Epithelial cell of esophagus (primary cell): ENCODE data around the gene KLHL29.

Source experiments
- DNase-seq: peaks from one replicate; pipeline ENCODE4 v3.0.0; 2010; ENCODE audit warnings: low read depth
- H3K4me3 ChIP-seq: 2 replicates; pipeline ENCODE4 v1.5.1; 2011; ENCODE audit warnings: mild to moderate bottlenecking, low read length, control low read depth
- TF ChIP-seq, protein P1 (sequence below): IDR thresholded peaks from 2 replicates; pipeline ENCODE4 v1.5.1; 2011; ENCODE audit warnings: low read depth, mild to moderate bottlenecking, low read length, control low read depth, inconsistent platforms; ENCODE audit not compliant: insufficient read depth; ENCODE audit errors: missing control alignments

Gene KLHL29

DNA sequence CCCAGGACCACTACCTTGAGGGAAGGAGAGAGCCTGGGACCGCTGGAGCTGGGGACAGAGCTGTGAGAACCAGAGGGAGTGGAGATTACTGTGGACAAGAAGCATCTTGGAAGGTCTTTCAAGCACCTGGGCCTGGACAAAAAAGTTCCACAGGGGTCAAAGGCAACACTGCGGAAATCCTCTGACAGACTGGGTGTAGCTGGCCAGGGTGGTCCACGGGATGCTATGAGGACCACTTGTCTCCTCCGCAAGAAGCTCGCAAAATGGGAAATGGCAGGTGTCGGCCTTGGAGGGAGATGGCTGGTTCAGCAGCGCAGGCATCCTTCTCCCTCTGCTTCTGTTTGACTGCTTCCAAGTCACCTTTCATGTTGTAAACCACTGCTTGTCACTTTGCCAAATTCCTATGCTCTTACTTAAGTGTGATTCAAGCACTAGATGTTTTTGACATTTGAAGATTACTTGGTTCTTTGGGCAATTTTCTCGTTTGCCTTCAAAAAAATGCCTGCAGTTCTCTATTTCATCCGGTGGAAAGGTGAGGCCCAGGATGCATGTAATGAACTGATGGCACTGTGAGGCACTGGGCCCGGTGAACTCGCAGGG lies 27.7 kb downstream of the KLHL29 start:
- peak; percentile 77 for DNase-seq
- H3K4me3 ChIP-seq = no peak overlapping the region
- TF ChIP-seq, protein P1, sequence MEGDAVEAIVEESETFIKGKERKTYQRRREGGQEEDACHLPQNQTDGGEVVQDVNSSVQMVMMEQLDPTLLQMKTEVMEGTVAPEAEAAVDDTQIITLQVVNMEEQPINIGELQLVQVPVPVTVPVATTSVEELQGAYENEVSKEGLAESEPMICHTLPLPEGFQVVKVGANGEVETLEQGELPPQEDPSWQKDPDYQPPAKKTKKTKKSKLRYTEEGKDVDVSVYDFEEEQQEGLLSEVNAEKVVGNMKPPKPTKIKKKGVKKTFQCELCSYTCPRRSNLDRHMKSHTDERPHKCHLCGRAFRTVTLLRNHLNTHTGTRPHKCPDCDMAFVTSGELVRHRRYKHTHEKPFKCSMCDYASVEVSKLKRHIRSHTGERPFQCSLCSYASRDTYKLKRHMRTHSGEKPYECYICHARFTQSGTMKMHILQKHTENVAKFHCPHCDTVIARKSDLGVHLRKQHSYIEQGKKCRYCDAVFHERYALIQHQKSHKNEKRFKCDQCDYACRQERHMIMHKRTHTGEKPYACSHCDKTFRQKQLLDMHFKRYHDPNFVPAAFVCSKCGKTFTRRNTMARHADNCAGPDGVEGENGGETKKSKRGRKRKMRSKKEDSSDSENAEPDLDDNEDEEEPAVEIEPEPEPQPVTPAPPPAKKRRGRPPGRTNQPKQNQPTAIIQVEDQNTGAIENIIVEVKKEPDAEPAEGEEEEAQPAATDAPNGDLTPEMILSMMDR = no peak

DNA sequence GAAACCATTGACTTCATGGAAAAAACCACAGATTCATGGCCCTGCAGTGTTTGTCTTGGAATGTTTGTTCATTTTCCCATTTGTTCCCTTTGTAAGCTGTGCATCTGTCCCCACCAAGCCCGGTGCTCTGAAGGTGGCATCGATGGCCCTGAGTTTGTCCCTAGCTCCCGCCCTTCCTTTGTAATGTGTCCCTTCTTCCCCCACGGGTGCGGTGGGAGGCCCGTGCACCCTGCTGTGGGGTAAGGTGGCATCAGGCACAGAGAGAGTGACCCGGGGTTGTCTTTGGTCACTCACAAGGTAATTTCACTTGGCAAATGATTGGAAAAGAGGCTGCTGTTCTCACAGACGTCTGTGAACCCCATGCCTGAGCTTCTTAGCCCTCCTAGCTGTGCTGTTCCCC lies 28.7 kb downstream of the KLHL29 start:
- TF ChIP-seq, protein P1 = no peak
- no peak overlapping the region for H3K4me3 ChIP-seq
- no peak for DNase-seq

DNA sequence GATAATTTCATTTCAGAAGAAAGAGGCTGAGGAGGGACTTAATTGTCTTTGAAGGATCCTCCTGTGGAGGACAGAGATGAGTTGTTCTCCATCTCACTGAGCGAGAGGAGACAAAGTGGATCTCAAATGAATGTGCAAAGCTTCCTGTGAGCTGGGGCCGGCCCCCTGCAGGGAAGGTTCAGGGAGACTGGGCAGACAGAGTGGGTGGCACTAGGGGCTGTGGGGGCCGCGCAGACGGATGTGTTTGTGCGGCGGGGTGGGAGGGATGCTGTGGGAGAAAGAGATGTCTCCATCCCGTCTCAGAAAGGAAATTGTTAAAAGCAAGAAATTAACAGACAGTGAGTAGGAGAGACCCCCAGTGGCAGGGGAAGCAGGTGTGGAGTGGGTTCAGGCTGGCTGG lies 29.1 kb downstream of the KLHL29 start:
- no peak for DNase-seq
- TF ChIP-seq, protein P1 = no peak
- H3K4me3 ChIP-seq = no peak overlapping the region

DNA sequence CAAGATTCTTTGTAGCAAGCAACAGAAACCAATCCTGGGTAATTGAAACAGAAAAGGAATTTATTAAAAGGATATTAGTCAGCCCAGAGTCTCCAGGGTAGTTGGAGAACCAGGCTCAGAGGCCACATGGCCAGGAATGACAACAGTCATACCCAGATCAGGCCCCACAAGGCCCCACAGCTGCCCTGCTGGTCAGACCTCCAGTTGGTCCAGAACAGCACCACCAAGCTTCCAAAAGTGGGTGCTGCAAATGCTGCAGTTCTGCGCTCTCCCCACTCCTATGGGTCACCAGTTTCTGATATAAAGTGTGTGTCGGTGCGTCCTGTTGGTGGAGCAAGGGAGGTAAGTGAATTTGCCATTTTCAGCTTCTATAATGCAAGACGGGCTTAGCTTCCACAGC lies 29.9 kb downstream of the KLHL29 start:
- TF ChIP-seq, protein P1 = no peak
- no peak overlapping the region for H3K4me3 ChIP-seq
- no peak for DNase-seq

DNA sequence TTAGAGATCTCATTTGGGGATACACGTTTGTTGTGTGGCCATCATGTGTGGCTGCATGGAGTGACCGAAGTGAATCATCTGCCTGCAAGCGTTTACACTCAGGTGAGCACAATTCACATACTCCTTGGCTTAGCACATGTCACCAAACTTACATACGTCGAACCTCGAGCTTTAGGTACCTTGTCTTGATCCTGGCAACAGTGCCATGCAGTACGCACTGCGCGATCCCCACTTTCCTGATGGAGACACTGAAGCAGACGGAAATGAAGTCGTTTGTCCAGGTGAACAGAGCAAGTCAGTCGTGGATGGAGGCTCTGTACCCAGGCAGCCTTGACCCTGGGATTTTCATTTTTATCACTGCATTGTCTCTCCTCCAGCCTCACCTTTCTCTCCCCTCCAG lies 32.3 kb downstream of the KLHL29 start:
- no peak for DNase-seq

DNA sequence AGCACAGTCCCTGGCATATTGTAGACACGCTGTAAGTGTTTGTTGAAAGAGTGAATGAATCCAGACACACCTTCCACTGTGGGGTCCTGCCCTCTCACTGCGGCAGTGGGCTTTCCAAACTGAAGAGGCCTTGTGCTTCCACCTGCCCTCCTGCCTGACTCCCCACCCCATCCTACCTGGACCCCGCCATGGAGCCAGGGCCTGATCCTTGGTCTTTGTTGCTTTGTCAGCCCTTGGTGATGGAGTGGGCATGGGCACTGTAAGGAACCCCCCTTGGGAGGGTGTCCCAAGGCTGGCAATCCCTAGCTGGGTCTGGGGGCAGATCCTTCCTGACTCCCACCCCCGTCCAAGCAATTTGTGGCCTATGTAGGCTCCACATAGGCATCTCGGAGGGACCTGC lies 33.1 kb downstream of the KLHL29 start:
- TF ChIP-seq, protein P1 = no peak
- DNase-seq = no peak

More for the DNA sequence above, 32.3 kb downstream of the KLHL29 start:
- TF ChIP-seq, protein P1 = no peak
- no peak overlapping the region for H3K4me3 ChIP-seq

DNA sequence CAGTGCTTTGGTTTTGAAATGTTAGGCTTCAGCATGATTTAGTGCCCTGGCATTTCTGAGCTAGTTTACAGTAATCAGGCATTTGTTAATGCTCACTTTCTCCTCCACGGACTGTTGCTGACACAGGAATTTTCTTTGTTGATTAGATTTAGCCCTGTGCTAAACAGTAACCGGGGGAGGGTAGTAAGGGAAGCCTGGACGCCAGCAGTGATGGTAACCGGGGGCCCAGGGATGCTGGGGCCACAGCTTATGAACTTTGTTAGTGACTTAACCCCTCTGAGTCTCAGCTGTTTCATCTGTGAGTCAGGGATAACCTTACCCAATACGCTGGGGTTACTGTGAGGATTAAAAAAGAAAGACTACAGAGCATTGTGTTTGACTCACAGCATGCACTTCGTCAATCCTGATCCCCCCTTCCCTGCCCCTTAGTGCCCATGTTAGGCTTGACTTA lies 33.5 kb downstream of the KLHL29 start:
- TF ChIP-seq, protein P1 = no peak
- H3K4me3 ChIP-seq = no peak overlapping the region
- peak; percentile 83 for DNase-seq

More for the DNA sequence above, 33.1 kb downstream of the KLHL29 start:
- H3K4me3 ChIP-seq = no peak overlapping the region
